Measurements from ENCODE around the gene ABCB1. TPM values are rescaled to one million over a fixed set of nuclear protein-coding genes. Genes with fewer than 3 reads are reported as not detected.
A peak's percentile ranks its signal among the peaks of the same experiment; 100 is the strongest.

Gene ABCB1
- total and polyA plus RNA-seq, 2 of the 13 experiments (the other 11 are each of a cell fraction or from before 2014, with no cell fraction given) = 42.8 to 52.6 TPM

DNA sequence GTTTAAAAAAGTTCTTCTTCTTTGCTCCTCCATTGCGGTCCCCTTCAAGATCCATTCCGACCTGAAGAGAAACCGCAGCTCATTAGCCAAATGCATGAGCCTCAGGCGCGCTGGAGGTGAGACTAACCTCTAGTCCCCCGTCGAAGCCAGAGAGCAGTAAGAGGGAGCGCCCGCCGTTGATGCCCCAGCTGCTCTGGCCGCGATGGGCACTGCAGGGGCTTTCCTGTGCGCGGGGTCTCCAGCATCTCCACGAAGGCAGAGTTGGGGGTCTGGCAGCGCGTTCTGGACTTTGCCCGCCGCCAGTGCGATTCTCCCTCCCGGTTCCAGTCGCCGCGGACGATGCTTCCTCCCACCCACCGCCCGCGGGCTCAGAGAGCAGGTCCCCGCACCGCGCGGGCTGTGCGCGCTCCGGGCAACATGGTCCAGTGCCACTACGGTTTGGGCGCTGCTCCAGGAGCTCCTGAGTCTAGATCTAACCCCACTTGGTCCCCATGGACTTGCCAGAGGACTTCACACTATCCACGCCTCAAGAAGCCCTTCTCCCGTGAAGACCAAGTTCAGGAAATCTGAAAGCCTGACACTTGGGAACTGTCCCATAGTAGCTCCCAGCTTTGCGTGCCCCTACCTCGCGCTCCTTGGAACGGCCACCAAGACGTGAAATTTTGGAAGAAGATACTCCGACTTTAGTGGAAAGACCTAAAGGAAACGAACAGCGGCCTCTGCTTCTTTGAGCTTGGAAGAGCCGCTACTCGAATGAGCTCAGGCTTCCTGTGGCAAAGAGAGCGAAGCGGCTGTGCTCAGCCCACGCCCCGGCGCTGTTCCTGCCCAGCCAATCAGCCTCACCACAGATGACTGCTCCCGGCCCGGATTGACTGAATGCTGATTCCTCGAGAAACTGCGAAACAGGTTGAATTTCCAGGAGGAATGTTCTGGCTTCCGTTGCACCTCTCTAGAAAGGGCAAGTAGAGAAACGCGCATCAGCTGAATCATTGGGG is at the start of gene ABCB1 (continued):
- TF ChIP-seq HOXA3 (CRISPR knock-in tag; IDR thresholded peaks at IDR 0.05) (no peak; the same call in 1 of the 2 replicates), ZNF766 (CRISPR knock-in tag; IDR thresholded peaks at IDR 0.05; ENCODE audit: borderline replicate concordance) (no peak; the same call in 1 of the 2 replicates), ZBTB40 (IDR thresholded peaks at IDR 0.05) (no peak), ZBTB40 (CRISPR knock-in tag; IDR thresholded peaks at IDR 0.05) (peak; percentile 46; the same call in 1 of the 2 replicates), ZNF121 (CRISPR knock-in tag; IDR thresholded peaks at IDR 0.05) (0 out of 2 replicates have a peak, but pooled peaks have one; percentile 23), PREB (CRISPR knock-in tag; IDR thresholded peaks at IDR 0.05) (no peak), BATF2 (CRISPR knock-in tag; IDR thresholded peaks at IDR 0.05) (no peak), SIN3A (IDR thresholded peaks at IDR 0.05; ENCODE audit: borderline replicate concordance, low read depth, low read length) (0 out of 2 replicates have a peak, but pooled peaks have one; percentile 20)
- TF ChIP-seq, protein P1, sequence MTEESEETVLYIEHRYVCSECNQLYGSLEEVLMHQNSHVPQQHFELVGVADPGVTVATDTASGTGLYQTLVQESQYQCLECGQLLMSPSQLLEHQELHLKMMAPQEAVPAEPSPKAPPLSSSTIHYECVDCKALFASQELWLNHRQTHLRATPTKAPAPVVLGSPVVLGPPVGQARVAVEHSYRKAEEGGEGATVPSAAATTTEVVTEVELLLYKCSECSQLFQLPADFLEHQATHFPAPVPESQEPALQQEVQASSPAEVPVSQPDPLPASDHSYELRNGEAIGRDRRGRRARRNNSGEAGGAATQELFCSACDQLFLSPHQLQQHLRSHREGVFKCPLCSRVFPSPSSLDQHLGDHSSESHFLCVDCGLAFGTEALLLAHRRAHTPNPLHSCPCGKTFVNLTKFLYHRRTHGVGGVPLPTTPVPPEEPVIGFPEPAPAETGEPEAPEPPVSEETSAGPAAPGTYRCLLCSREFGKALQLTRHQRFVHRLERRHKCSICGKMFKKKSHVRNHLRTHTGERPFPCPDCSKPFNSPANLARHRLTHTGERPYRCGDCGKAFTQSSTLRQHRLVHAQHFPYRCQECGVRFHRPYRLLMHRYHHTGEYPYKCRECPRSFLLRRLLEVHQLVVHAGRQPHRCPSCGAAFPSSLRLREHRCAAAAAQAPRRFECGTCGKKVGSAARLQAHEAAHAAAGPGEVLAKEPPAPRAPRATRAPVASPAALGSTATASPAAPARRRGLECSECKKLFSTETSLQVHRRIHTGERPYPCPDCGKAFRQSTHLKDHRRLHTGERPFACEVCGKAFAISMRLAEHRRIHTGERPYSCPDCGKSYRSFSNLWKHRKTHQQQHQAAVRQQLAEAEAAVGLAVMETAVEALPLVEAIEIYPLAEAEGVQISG (CRISPR knock-in tag; IDR thresholded peaks at IDR 0.05) = peak; percentile 44
